BE2C (cell line): ENCODE data around the gene NFATC4.

ENCODE experiments used
- DNase-seq: peaks from one replicate; pipeline ENCODE4 v3.0.0-alpha.2; 2020
- H3K27me3 ChIP-seq: fragments of 250-450 bp; sonication (Bioruptor Pico); 2 replicates; pipeline ENCODE4 v1.5.1; 2020; ENCODE audit warnings: mild to moderate bottlenecking
- H3K36me3 ChIP-seq: fragments of 250-450 bp; sonication (Bioruptor Pico); 2 replicates; pipeline ENCODE4 v1.5.1; 2020; ENCODE audit warnings: mild to moderate bottlenecking
- H3K4me1 ChIP-seq: fragments of 250-450 bp; sonication (Bioruptor Pico); 2 replicates; pipeline ENCODE4 v1.5.1; 2020
- H3K4me3 ChIP-seq: 2 replicates; pipeline ENCODE4 v1.5.1; 2011; ENCODE audit warnings: low read depth, low read length
- H3K9me3 ChIP-seq: fragments of 250-450 bp; sonication (Bioruptor Pico); 2 replicates; pipeline ENCODE4 v1.5.1; 2020
- CTCF ChIP-seq: IDR thresholded peaks from 2 replicates; pipeline ENCODE4 v1.5.1; 2012; ENCODE audit warnings: mild to moderate bottlenecking, low read depth, low read length

NFATC4 gene

GRCh38 chr14:24378981-24379906 lies 11.3 kb downstream of the NFATC4 start:
- no peak for DNase-seq
- Histone ChIP-seq H3K4me3 (no peak overlapping the region), H3K27me3 (no peaks in the 10 kb centered on the region), H3K9me3 (no peaks in the 10 kb centered on the region), H3K4me1 (peaks cover 13% of the 10 kb centered on the region; the same call in 1 of the 2 replicates), H3K36me3 (peaks cover 34% of the 10 kb centered on the region)
- no peak for TF ChIP-seq CTCF

- Histone ChIP-seq H3K9me3 (no peaks in the 10 kb centered on the region), H3K36me3 (peaks cover 28% of the 10 kb centered on the region), H3K4me1 (peaks cover 11% of the 10 kb centered on the region; the same call in 1 of the 2 replicates), H3K4me3 (no peak overlapping the region), H3K27me3 (no peaks in the 10 kb centered on the region)
- no peak for DNase-seq
- TF ChIP-seq CTCF, result no peak
Measured at GRCh38 chr14:24379907-24380730, 12.1 kb downstream of the NFATC4 start.

- no peak overlapping the region for H3K4me3 ChIP-seq
- no peak for DNase-seq
- no peaks in the 10 kb centered on the region for H3K9me3 ChIP-seq
- H3K4me1 ChIP-seq, result peaks cover 11% of the 10 kb centered on the region; the same call in 1 of the 2 replicates
- no peaks in the 10 kb centered on the region for H3K27me3 ChIP-seq
- H3K36me3 ChIP-seq, result peaks cover 14% of the 10 kb centered on the region
- no peak for TF ChIP-seq CTCF
Measured at GRCh38 chr14:24381363-24382063, 13.5 kb downstream of the NFATC4 start.

GRCh38 chr14:24382064-24382371 lies 14.0 kb downstream of the NFATC4 start:
- Histone ChIP-seq H3K4me3 (no peak overlapping the region), H3K9me3 (no peaks in the 10 kb centered on the region), H3K36me3 (peaks cover 9% of the 10 kb centered on the region; the same call in 1 of the 2 replicates), H3K27me3 (no peaks in the 10 kb centered on the region), H3K4me1 (peaks cover 9% of the 10 kb centered on the region; the same call in 1 of the 2 replicates)
- TF ChIP-seq CTCF, result no peak
- peak; percentile 35 for DNase-seq

GRCh38 chr14:24384169-24384568 lies 16.2 kb downstream of the NFATC4 start:
- Histone ChIP-seq H3K27me3 (no peaks in the 10 kb centered on the region; the same call in 1 of the 2 replicates), H3K9me3 (no peaks in the 10 kb centered on the region), H3K4me1 (peaks cover 6% of the 10 kb centered on the region; the same call in 1 of the 2 replicates), H3K36me3 (no peaks in the 10 kb centered on the region), H3K4me3 (no peak overlapping the region)
- TF ChIP-seq CTCF, result no peak
- DNase-seq, result no peak
